HG03439 (cell line): Measurements from ENCODE around the gene CLEC20A.
"Not testable (repeated sequence)": the region's sequence is repeated elsewhere in the genome, so short reads cannot be mapped to it uniquely, and the experiment has no call there.

ENCODE experiments used
- ATAC-seq: cut with Tn5 transposase; IDR thresholded peaks from one replicate; pipeline ENCODE4 v1.9.1; 2021; ENCODE audit warnings: mild to moderate bottlenecking, moderate library complexity; ENCODE audit not compliant: unreplicated experiment

CLEC20A gene

GRCh38 chr1:178529364-178530036, 32.7 kb upstream of the CLEC20A start:
- no peak for ATAC-seq

GRCh38 chr1:178528953-178529335, 32.2 kb upstream of the CLEC20A start:
- ATAC-seq, result no peak

DNA sequence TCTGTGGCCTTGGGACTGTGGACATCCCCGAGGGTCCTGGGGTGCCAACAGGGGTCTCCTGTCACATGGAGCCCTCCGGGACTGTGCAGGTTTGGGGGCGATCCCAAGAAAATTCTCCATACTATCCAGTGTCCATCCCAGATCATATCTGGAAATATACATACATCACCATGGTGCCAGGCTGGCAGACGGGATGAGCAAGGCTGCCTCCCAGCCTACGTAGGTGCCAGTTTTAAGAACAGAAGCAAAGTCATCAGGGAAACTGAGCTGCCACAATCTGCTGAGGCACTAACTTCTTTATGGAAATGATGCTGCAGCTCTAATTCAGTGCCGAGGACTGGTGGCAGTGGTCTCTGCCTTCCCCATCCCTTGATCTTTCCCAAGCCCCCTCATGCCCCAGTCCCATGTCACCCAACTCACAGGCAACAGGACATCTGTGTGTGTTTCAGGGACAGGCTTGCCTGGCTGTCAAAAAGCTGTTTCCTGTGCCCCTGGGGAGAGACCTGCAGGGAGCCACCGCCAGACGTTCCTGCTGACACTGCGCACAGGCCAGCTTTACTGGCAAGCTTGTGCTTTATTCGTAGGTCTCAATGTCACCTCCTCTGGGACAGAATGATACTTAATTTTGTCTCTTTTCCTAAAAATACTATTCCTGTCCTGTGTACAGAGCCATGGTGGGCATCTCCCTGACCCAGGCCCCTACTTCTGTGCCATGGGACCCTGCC, 31.6 kb upstream of the CLEC20A start:
- ATAC-seq, result no peak

- ATAC-seq, result no peak
These were observed 30.4 kb upstream of the CLEC20A start for GRCh38 chr1:178527117-178527516.

DNA sequence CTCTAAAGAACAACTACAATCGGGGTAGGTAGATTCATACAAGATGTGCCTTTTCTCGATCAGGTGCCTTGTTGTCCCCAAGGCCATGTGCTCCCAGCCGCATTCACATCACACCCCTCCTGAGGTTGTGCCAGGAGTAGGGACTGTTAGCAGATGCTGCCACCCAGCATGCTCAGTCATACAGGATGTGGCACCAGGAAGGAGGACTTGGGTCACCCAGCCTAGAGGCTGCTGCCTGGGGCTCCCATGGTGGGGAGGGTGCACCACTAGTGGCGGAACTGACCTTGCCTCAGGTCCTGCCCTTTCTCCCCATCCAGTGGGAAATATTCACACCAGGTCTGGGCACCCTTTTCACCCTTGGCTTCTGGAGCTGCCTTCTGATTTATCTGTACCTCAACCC, 24.5 kb upstream of the CLEC20A start:
- ATAC-seq, result no peak

- ATAC-seq, result no peak
These were observed 24.0 kb upstream of the CLEC20A start for GRCh38 chr1:178520803-178521202.

DNA sequence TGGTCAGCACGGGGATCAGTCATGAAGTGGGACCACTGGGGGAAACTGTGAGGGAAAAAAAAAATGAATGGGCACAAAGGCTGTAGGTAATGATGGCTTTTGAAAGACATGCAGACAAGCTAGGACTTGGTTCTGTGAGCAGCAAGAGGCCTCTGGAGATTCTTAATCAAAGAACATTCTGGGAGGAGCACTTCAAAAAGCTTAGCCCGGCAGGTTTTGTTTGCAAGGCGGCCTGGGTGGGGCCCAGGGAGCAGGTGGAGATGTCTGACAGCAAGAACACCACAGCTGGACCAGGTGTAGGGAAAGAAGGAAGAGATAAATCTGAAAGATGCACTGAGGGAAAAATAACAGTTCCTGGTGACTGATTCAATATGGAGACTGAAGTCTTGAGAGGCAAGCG, 22.1 kb upstream of the CLEC20A start:
- ATAC-seq, result no peak

- ATAC-seq, result no peak
These were observed 19.3 kb upstream of the CLEC20A start for GRCh38 chr1:178516110-178516509.

DNA sequence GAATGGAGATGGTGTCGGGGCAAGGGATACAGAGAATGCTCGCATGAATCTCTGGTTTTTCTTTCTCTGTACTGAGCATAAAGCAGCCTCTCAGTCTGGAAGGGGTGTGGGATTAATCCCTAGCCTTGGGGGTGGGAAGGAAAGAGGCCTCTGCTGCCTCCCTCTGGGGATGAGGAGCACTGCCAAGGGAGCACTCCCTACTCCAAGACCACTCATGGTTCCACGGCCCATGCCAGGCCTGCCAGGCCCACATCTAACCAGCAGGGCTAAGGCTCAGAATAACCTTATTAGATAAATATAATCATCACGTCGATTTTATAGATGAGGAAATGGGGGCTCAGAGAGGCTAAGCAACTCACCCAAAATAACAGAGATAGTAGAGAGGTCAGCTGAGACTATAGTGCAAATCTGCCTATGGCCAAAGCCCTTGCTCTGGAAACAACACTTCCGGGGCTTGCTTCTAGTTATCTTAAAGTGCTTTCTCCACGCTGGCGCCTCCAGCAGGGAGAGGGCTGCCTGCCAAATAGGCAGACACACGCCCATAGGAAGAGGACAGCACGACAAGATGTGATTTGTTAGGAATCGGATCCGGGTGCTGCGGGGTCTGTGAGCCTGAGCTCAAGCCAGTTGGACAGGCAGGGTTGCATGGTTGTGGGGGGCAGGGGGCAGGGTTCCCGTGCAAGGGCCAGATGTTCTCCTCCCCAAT, 16.7 kb upstream of the CLEC20A start:
- no peak for ATAC-seq

- ATAC-seq, result no peak
These were observed 16.0 kb upstream of the CLEC20A start, which contains the start of gene TEX35 for GRCh38 chr1:178512566-178513277. TEX35 (plus strand) TSS chr1:178513109; CDS start chr1:178513189, 80 bp downstream.

DNA sequence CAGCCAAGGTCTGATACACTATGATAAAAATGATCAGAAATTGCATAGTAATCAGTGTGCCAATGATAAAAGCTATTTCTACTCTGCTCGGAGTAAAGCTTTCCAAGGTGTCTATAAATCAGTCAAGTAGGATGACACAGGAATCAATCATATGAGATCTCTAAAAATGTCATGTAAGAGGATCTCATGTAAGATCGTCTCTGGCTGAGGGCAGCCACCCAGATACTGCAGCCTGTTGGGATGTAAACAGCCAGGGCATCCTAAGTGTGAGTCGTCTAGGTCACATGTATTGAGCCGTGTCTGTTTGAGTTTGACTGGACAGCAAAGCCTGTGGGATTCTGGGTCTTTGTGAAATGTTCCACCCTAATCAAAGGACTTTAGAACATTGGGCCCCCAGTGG, 13.4 kb upstream of the CLEC20A start:
- ATAC-seq, result no peak

GRCh38 chr1:178509414-178510007, 12.7 kb upstream of the CLEC20A start:
- no peak for ATAC-seq

GRCh38 chr1:178506669-178507068, 9.9 kb upstream of the CLEC20A start:
- ATAC-seq, result no peak

- ATAC-seq, result no peak
These were observed 9.4 kb upstream of the CLEC20A start for GRCh38 chr1:178506177-178506576.

DNA sequence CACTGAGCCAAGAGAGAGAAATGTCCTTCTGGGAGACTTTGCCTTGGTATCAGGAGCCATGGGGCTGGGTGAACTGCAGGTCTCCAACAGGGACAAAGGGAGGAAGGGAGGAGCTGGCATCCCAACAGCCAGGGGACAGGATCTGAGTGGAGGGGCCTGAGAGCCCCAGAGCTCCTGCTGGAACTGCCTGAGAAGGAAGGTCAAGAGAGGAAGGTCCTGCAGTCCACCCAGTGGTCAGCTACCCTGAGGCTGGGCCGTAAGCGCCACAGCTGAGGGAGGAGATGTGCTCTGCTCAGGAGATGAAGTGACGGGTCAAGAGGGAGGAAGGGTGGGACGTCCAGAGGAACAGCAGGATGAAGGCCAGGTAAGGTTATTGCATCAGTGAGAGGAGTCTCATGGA, 7.5 kb upstream of the CLEC20A start:
- ATAC-seq, result no peak

DNA sequence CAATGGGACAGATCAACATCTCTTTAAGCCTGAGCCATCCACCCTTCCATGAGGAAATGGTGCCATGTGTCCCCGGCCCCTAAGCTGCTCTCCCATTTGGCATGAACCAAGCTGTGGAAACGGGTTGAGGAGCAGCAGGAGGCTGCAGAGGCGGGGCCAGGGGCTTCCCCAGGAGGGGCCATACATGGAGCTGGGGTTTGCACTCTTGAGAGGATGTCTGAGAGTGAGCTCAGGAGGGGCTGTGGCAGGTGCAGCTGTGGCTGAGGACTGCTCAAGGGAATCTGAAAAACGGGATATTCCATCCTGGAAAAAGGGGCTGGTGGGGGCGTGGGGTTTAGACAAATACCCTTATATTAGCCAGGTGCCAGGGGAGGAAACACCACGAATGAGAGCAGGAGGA, 7.1 kb upstream of the CLEC20A start:
- ATAC-seq, result no peak

DNA sequence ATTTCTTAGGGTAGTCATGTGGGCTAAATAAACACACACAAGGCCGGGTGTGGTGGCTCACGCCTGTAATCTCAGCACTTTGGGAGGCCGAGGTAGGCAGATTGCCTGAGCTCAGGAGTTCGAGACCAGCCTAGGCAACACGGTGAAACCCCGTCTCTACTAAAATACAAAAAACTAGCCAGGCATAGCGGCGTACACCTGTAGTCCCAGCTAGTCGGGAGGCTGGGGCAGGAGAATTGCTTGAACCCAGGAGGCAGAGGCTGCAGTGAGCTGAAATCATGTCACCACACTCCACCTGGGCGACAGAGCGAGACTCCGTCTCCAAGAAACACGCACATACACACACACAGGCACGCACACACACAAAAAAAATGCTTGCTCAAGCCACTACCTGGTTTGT, 6.6 kb upstream of the CLEC20A start:
- ATAC-seq, result not testable (repeated sequence)

DNA sequence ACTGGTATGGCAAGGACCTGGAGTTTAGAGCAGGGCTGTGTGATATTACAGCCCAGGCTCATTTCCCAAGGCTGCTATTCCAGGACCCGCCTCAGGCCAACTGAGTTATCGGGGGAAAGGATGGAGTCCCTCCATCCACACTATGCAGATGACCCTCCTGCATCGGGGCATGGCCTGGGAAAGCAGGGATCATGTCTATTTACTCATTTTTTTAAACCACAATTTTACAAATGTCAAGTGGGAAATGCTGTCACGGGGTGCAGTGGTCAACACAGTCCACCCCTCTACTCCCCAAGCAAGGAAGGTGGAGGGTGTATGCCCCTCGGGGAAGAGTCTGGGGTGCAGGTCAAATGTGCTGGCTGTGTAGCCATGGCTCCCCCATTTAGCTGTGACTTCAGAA, 6.1 kb upstream of the CLEC20A start:
- ATAC-seq, result no peak

GRCh38 chr1:178502330-178502714, 5.6 kb upstream of the CLEC20A start:
- no peak for ATAC-seq

- ATAC-seq, result peak; percentile 75
These were observed 5.1 kb upstream of the CLEC20A start for GRCh38 chr1:178501705-178502329.
